ENCODE measurements around the gene COMMD8. TPM values are rescaled to one million over a fixed set of nuclear protein-coding genes. Genes with fewer than 3 reads are reported as not detected.

COMMD8 gene
- polyA plus RNA-seq, 2 of the 4 experiments (the other 2 are of a cell fraction) = 19.1 to 24.0 TPM

- FAIRE-seq (no peak), DNase-seq (ENCODE audit: low read depth in 1 of 2, low spot score in 1 of 2) (no peak), ATAC-seq (no peak)
- no peak overlapping the region for H3K4me2 ChIP-seq
- no peaks in the 10 kb centered on the region for H3K4me1 ChIP-seq
- H3K27ac ChIP-seq = no peak overlapping the region
- H3K4me3 ChIP-seq = no peak overlapping the region
- WGBS (ENCODE audit: missing lambda C conversion rate) = 6% methylated on average over 2 of the region's 2 CpGs
- ChIA-PET POLR2A (no interaction called here), CTCF (no interaction called here)
- TF ChIP-seq HMGXB4 (CRISPR knock-in tag; IDR thresholded peaks at IDR 0.05; ENCODE audit: borderline replicate concordance) = no peak
- H3K9me3 ChIP-seq = no peaks in the 10 kb centered on the region
Measured at GRCh38 chr4:47413521-47413920, 50.0 kb downstream of the COMMD8 start.

- TF ChIP-seq EP300 (IDR thresholded peaks at IDR 0.05) (no peak), SREBF2 (IDR thresholded peaks at IDR 0.05) (no peak), ZSCAN20 (CRISPR knock-in tag; IDR thresholded peaks at IDR 0.05) (no peak), BHLHE40 (IDR thresholded peaks at IDR 0.05; ENCODE audit: low read depth, low read length) (no peak), POLR2A (IDR thresholded peaks at IDR 0.05; ENCODE audit: low read length) (no peak), CBX8 (IDR thresholded peaks at IDR 0.05) (no peak), USF2 (IDR thresholded peaks at IDR 0.05) (no peak), HEYL (CRISPR knock-in tag; IDR thresholded peaks at IDR 0.05) (no peak), HMGXB4 (CRISPR knock-in tag; IDR thresholded peaks at IDR 0.05; ENCODE audit: borderline replicate concordance) (no peak), MAZ (IDR thresholded peaks at IDR 0.05; ENCODE audit: borderline replicate concordance, low read depth, low read length) (no peak), KDM5A (IDR thresholded peaks at IDR 0.05) (no peak), TFCP2L1 (CRISPR knock-in tag; IDR thresholded peaks at IDR 0.05) (no peak), TP53 (CRISPR knock-in tag; IDR thresholded peaks at IDR 0.05) (no peak), RAD21 (conservative IDR thresholded peaks at IDR 0.05 in 1 of 2, IDR thresholded peaks at IDR 0.05 in 1 of 2) (no peak), RARB (CRISPR knock-in tag; IDR thresholded peaks at IDR 0.05) (no peak), NFE2L2 (conservative IDR thresholded peaks at IDR 0.05; ENCODE audit: low read length) (no peak), KDM1A (IDR thresholded peaks at IDR 0.05; ENCODE audit: low read depth) (no peak)
- 0% methylated on average over 1 of the region's 1 CpG for WGBS (ENCODE audit: missing lambda C conversion rate)
- no peak overlapping the region for H3K27ac ChIP-seq
- no peak for DNase-seq (ENCODE audit: low read depth in 1 of 2, low spot score in 1 of 2)
- H3K4me2 ChIP-seq = no peak overlapping the region
- H3K9me3 ChIP-seq = no peaks in the 10 kb centered on the region
- CTCF ChIA-PET = no interaction called here
- no peak for FAIRE-seq
- POLR2A ChIA-PET = no interaction called here
- no peak overlapping the region for H3K4me3 ChIP-seq
- no peak for ATAC-seq
- H3K4me1 ChIP-seq = no peaks in the 10 kb centered on the region
Measured at GRCh38 chr4:47410271-47410670, 53.2 kb downstream of the COMMD8 start.

DNA sequence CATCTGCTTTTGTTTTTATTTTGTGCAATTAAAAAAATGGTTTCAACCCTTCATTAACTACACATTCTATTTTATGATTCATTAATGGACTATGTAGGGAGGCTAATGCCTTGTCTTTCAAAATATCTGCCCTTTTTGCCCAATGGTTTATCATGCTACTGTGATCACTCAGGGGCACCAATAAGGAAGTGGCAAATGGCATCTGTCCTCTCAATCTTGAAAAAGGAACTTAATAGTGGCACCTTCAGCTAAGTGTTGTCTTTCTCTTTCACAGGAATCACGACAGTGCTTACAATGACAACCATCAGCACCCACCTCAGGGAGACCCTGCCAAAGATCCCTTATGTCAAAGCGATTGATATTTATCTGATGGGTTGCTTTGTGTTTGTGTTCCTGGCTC, 57.1 kb downstream of the COMMD8 start:
- Histone ChIP-seq H3K4me3 (no peak overlapping the region), H3K4me2 (no peak overlapping the region), H3K4me1 (no peaks in the 10 kb centered on the region), H3K27ac (no peak overlapping the region), H3K9me3 (no peaks in the 10 kb centered on the region)
- POLR2A ChIA-PET = no interaction called here
- DNase-seq (ENCODE audit: low read depth in 1 of 2, low spot score in 1 of 2) (no peak), ATAC-seq (no peak), FAIRE-seq (no peak)
- CTCF ChIA-PET = no interaction called here
- 32% methylated on average over 2 of the region's 2 CpGs for WGBS (ENCODE audit: missing lambda C conversion rate)
- TF ChIP-seq PHF8 (IDR thresholded peaks at IDR 0.05; ENCODE audit: borderline replicate concordance, low read depth) = no peak
- TF ChIP-seq ZSCAN20 (CRISPR knock-in tag; IDR thresholded peaks at IDR 0.05) = no peak
- no peak for TF ChIP-seq FOSL2 (IDR thresholded peaks at IDR 0.05)
- TF ChIP-seq FOSL2 (CRISPR knock-in tag; IDR thresholded peaks at IDR 0.05) = no peak
- no peak for TF ChIP-seq FOSB (CRISPR knock-in tag; IDR thresholded peaks at IDR 0.05)
- TF ChIP-seq, protein P1, sequence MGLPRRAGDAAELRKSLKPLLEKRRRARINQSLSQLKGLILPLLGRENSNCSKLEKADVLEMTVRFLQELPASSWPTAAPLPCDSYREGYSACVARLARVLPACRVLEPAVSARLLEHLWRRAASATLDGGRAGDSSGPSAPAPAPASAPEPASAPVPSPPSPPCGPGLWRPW (IDR thresholded peaks at IDR 0.05) = no peak
- no peak for TF ChIP-seq ATOH8 (CRISPR knock-in tag; IDR thresholded peaks at IDR 0.05; ENCODE audit: low read depth)
- no peak for TF ChIP-seq JUN (IDR thresholded peaks at IDR 0.05)
- TF ChIP-seq E2F6 (IDR thresholded peaks at IDR 0.05; ENCODE audit: borderline replicate concordance, low read depth) = no peak
- TF ChIP-seq HOXB13 (CRISPR knock-in tag; IDR thresholded peaks at IDR 0.05; ENCODE audit: low read depth) = no peak
- no peak for TF ChIP-seq KDM1A (IDR thresholded peaks at IDR 0.05; ENCODE audit: low read depth)

Data from A549 (cell line).